GM21825 (cell line): ENCODE results near the gene TMPRSS11B.
"Not testable (repeated sequence)": the region's sequence is repeated elsewhere in the genome, so short reads cannot be mapped to it uniquely, and the experiment has no call there.

Experiments used
- ATAC-seq: cut with Tn5 transposase; IDR thresholded peaks from one replicate; pipeline ENCODE4 v1.9.1; 2021; ENCODE audit warnings: mild to moderate bottlenecking, moderate library complexity; ENCODE audit not compliant: unreplicated experiment

TMPRSS11B gene

GRCh38 chr4:68228568-68228967 is 16.9 kb downstream of the TMPRSS11B start:
- ATAC-seq = no peak

- ATAC-seq = no peak
Measured at GRCh38 chr4:68218044-68218443, 27.4 kb downstream of the TMPRSS11B start.

GRCh38 chr4:68216501-68216900 is 29.0 kb downstream of the TMPRSS11B start:
- ATAC-seq = no peak

- ATAC-seq = no peak
Measured at GRCh38 chr4:68209003-68209402, 36.5 kb downstream of the TMPRSS11B start.

GRCh38 chr4:68194305-68194704 is 51.2 kb downstream of the TMPRSS11B start:
- not testable (repeated sequence) for ATAC-seq

GRCh38 chr4:68193194-68193593 is 52.3 kb downstream of the TMPRSS11B start:
- no peak for ATAC-seq

- ATAC-seq = no peak
Measured at GRCh38 chr4:68187145-68187544, 58.3 kb downstream of the TMPRSS11B start.

- no peak for ATAC-seq
Measured at GRCh38 chr4:68184923-68185322, 60.6 kb downstream of the TMPRSS11B start.

- ATAC-seq = no peak
Measured at GRCh38 chr4:68183417-68183816, 62.1 kb downstream of the TMPRSS11B start.

- ATAC-seq = no peak
Measured at GRCh38 chr4:68182382-68182820, 63.1 kb downstream of the TMPRSS11B start.

- ATAC-seq = no peak
Measured at GRCh38 chr4:68180849-68181526, 64.5 kb downstream of the TMPRSS11B start.

GRCh38 chr4:68176904-68177303 is 68.6 kb downstream of the TMPRSS11B start:
- no peak for ATAC-seq
